T-helper 2 cell treated with Interferon-gamma antibody and Interleukin-4, amounts not matched to agents 100 ng/mL and 5 ng/mL, for 36 hours (primary cell): ENCODE data around the gene DNHD1. TPM values are rescaled to one million over a fixed set of nuclear protein-coding genes. Genes with fewer than 3 reads are reported as not detected.

Experiments used
- intact Hi-C: fragments of 100-400 bp; cut with micrococcal nuclease; formaldehyde crosslinking; loops from one replicate; pipeline ENCODE4 v1.15.1; 2023
- total RNA-seq: library from RNA; stranded (reverse); gene quantifications from 2 replicates; pipeline ENCODE4 v1.2.3, GENCODE V29; 2022

The DNHD1 gene
- total RNA-seq, 1 donor from 2014 or later: 20.1 TPM

DNA sequence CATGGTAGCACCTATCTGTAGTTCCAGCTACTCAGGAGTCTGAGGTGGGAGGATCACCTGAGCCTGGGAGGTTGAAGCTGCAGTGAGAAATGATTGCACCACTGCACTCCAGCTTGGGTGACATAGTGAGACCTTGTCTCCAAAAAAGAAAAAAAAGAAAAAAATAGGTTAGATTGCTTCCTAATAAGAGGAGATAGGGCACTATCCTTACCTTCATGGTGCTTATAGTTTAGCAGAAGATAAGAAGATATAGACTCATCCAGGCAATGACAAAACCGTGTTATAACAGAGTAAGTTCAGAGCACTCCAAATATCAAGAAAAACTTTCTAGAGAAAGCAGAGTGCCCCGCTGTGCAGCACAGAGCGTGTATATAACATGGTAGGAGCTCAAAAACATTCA, 64.2 kb downstream of the DNHD1 start:
- intact Hi-C loops: no loop called here

- intact Hi-C loops: no loop called here
Measured at GRCh38 chr11:6563121-6563619, 66.1 kb downstream of the DNHD1 start.

GRCh38 chr11:6563667-6564066, 66.6 kb downstream of the DNHD1 start:
- intact Hi-C loops: no loop called here

DNA sequence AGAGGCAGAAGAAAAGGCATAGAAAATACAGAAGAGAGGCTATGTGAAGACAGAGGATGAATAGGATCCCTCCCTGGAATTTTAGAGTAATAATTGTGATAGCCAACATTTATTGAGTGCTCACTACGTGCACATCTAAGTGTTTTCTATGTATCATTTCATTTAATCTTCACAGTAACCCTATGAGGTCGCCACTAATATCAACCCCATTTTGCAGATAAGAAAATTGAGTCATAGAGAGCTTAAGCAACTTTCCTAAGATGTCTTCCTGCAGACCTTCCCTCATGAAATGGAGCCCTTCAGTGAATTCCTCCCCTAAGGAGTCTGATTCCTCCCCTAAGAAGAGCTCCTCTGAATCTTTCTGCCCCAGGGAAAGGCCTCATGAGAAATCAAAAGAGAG, 68.2 kb downstream of the DNHD1 start:
- intact Hi-C loops: no loop called here

- intact Hi-C loops: no loop called here
Measured at GRCh38 chr11:6565988-6566703, 69.1 kb downstream of the DNHD1 start.

- intact Hi-C loops: no loop called here
Measured at GRCh38 chr11:6566704-6567370, 69.8 kb downstream of the DNHD1 start.

- intact Hi-C loops: no loop called here
Measured at GRCh38 chr11:6567371-6567745, 70.3 kb downstream of the DNHD1 start.

GRCh38 chr11:6568191-6568918, 71.3 kb downstream of the DNHD1 start:
- intact Hi-C loops: no loop called here

GRCh38 chr11:6569706-6570105, 72.6 kb downstream of the DNHD1 start:
- intact Hi-C loops: no loop called here

DNA sequence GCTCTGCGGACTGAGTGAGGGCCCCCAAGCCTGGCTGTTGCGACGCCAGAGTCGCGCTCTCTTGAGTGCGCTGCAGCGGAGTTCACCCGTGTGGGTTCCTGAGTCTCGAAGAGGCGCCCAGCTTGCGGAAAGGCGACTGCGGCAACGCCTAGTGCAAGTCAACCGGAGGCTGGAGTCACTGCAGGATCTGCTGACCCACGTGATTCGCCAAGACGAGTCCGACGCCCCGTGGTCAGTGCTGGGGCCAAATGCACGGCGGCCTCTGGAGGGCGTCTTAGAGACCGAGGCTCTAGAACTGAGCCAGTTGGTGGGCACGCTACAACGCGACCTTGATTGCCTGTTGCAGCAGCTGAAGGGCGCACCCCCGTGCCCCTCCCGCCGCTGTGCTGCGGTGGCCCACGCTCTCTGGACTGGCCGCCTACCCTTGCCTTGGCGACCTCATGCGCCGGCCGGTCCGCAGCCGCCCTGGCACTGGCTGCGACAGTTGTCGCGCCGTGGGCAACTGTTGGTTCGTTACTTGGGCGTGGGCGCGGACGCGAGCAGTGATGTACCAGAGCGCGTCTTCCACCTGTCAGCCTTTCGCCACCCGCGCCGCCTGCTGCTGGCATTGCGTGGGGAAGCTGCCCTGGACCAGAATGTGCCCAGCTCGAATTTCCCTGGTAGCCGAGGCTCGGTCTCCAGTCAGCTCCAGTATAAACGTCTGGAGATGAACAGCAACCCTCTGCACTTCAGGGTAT, 73.8 kb downstream of the DNHD1 start:
- intact Hi-C loops: no loop called here

DNA sequence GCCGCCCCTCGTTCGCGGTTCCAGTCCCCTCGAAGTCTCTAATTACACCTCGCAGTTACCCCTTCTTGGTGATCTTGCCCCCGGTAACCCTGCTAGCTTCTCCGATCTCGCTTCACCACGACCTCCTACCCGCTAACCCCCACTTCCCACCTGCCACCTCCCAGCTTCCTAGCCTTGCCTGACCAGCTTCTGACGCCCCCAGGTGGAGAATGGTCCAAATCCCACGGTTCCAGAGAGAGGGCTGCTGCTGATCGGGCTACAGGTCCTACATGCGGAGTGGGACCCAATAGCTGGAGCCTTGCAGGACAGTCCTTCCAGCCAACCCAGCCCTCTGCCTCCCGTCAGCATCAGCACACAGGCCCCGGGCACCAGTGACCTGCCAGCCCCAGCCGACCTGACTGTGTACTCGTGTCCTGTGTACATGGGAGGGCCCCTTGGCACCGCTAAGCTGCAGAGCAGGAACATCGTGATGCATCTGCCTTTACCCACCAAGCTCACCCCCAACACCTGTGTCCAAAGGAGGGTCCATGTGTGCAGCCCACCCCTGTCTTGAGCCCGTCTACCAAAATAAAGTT, 74.4 kb downstream of the DNHD1 start:
- intact Hi-C loops: no loop called here

DNA sequence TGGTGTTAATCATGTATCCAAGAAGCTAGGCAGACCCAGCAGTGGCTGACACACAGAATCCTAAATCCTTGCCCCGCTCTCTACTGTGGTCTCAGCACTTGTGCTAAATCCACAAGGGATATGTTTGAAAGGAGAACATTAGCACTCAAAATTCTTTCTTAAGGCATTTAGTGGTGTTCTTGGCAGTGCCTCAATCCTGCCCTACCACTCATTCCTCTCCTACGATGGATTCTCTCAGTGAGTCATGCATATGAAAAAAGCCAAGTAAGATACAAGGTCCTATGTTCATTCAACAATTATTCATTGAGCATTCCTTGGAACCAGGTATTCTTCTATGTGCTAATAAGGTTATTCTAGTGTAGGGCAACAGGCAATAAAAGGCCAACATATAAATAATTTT, 75.1 kb downstream of the DNHD1 start:
- intact Hi-C loops: no loop called here

- intact Hi-C loops: no loop called here
Measured at GRCh38 chr11:6574816-6575715, 78.0 kb downstream of the DNHD1 start.

DNA sequence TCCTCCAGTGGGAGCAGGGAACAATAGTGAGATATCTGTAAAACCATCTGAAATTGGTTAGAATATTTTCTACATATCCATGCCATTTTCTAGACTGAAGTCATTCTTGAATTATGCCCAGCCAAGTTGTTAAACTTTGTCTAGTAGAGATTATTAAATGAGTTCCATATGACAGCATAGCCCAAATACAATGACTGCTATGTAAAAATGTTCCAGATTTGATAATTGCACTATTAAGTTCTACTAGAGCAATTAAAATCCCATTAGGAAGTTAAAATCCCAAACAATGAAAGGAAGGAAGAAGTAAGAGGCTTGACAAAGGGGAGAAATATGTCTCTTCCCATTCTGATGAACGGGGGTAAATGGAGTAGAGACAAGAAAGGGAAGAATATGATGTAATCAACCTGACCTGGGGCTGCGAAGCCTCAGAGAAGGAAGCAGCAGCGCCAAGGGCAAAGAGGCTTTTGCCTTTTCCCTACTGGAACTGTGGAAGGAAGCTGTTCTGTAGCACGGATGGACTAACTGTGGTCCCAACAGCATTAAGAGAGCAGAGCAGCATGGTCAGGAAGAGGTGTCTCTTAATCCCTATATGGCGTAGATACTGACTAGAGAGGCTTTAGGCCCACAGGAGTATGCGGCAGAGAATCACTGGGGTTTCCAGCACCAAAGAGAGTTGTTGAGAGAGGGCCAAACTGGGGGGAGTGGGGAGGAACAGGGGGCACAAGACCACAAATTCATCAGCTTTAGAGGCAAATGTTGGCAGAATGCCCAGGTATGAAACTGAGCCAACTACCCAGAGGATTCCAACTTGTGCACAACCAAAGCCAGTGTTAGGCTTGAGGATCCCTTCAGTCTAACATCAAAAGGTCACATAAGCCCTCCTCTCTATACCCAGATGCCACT, 79.6 kb downstream of the DNHD1 start:
- intact Hi-C loops: no loop called here

DNA sequence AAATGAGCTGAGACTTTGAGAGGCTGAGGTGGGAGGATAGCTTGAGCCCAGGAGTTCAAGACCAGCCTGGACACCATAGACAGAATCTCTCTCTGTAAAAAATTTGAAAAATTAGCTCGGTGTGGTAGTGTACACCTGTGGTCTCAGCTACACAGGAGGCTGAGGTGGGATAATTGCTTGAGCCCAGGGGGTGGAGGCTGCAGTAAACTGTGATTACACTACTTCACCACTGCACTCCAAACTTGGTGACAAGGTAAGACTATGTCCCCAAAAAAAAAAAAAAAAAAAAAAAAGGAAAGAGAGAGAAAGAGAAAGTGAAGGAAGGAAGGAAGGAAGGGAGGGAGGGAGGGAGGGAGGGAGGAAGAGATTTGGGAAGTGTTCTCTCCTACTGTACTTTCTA, 81.1 kb downstream of the DNHD1 start:
- intact Hi-C loops: no loop called here

GRCh38 chr11:6579681-6580080, 82.6 kb downstream of the DNHD1 start:
- intact Hi-C loops: no loop called here

DNA sequence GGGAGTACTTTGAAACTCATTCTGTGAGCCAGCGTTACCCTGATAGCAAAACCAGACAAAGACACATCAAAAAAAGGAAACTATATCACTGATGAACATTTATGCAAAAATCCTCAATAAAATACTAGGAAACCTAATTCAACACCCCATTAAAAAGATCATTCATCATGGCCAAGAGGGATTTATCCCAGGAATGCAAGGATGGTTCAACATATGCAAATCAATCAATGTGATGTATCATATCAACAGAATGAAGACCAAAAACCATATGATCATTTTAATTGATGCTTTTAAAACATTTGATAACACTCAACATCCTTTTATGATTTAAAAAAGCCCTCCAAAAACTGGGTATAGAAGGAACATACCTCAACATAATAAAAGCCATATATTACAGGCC, 86.5 kb downstream of the DNHD1 start:
- intact Hi-C loops: no loop called here

DNA sequence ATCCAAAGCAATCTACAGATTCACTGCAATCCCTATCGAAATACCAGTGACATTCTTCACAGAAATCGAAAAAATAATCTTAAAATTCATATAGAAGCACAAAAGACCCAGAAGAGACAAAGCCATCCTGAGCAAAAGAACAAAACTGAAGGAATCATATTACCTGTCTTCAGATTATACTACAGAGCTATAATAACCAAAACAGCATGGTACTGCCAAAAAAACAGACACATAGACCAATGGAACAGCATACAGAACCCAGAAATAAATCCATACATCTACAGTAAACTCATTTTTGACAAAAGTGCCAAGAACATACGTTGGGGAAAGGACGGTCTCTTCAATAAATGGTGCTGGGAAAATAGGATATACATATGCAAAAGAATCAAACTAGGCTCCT, 87.4 kb downstream of the DNHD1 start:
- intact Hi-C loops: no loop called here
